ENCODE results near the gene MSANTD1. TPM values are rescaled to one million over a fixed set of nuclear protein-coding genes. Genes with fewer than 3 reads are reported as not detected.
A peak's percentile ranks its signal among the peaks of the same experiment; 100 is the strongest.
"Not testable (repeated sequence)": the region's sequence is repeated elsewhere in the genome, so short reads cannot be mapped to it uniquely, and the experiment has no call there.

Gene MSANTD1
- polyA plus RNA-seq, 1 donor = 1.2 TPM

- no peak for DNase-seq (ENCODE audit: low read depth)
Measured at GRCh38 chr4:3288571-3289094, 39.7 kb downstream of the MSANTD1 start.

- DNase-seq (ENCODE audit: low read depth) = no peak
Measured at GRCh38 chr4:3290476-3290875, 41.5 kb downstream of the MSANTD1 start.

- DNase-seq (ENCODE audit: low read depth) = no peak
Measured at GRCh38 chr4:3290889-3291321, 41.9 kb downstream of the MSANTD1 start.

- DNase-seq (ENCODE audit: low read depth) = no peak
Measured at GRCh38 chr4:3291411-3291968, 42.5 kb downstream of the MSANTD1 start.

- no peak for DNase-seq (ENCODE audit: low read depth)
Measured at GRCh38 chr4:3291969-3292570, 43.1 kb downstream of the MSANTD1 start.

- DNase-seq (ENCODE audit: low read depth) = peak; percentile 72
Measured at GRCh38 chr4:3292571-3293400, 43.8 kb downstream of the MSANTD1 start, which contains the start of gene RGS12. Gene RGS12 (plus strand): TSS chr4:3293021. CDS start chr4:3316171, 23,150 bp downstream.

GRCh38 chr4:3293401-3294391 is 44.7 kb downstream of the MSANTD1 start:
- DNase-seq (ENCODE audit: low read depth) = no peak

- DNase-seq (ENCODE audit: low read depth) = no peak
Measured at GRCh38 chr4:3294401-3295241, 45.7 kb downstream of the MSANTD1 start.

GRCh38 chr4:3295837-3296624 is 47.1 kb downstream of the MSANTD1 start:
- no peak for DNase-seq (ENCODE audit: low read depth)

GRCh38 chr4:3296651-3297050 is 47.7 kb downstream of the MSANTD1 start:
- DNase-seq (ENCODE audit: low read depth) = no peak

- no peak for DNase-seq (ENCODE audit: low read depth)
Measured at GRCh38 chr4:3297066-3297859, 48.3 kb downstream of the MSANTD1 start.

- no peak for DNase-seq (ENCODE audit: low read depth)
Measured at GRCh38 chr4:3299122-3299975, 50.4 kb downstream of the MSANTD1 start.

GRCh38 chr4:3299976-3300671 is 51.2 kb downstream of the MSANTD1 start:
- no peak for DNase-seq (ENCODE audit: low read depth)

- DNase-seq (ENCODE audit: low read depth) = not testable (repeated sequence)
Measured at GRCh38 chr4:3300882-3301281, 51.9 kb downstream of the MSANTD1 start.

GRCh38 chr4:3301450-3302172 is 52.7 kb downstream of the MSANTD1 start:
- DNase-seq (ENCODE audit: low read depth) = no peak

GRCh38 chr4:3302173-3302785 is 53.3 kb downstream of the MSANTD1 start:
- no peak for DNase-seq (ENCODE audit: low read depth)

Data from forelimb muscle (tissue), 1 donor.